ENCODE data around the gene RARS2. TPM values are rescaled to one million over a fixed set of nuclear protein-coding genes. Genes with fewer than 3 reads are reported as not detected.

Gene RARS2
- total and polyA plus RNA-seq, 9 of the 15 experiments (the other 6 are each of a cell fraction or from before 2014, with no cell fraction given): 30.0 to 92.7 (median 43.4) TPM

GRCh38 chr6:87589693-87590416, at the start of gene RARS2, which contains the start of gene ORC3 (continued):
- no peak for TF ChIP-seq SFPQ (IDR thresholded peaks at IDR 0.05; ENCODE audit: low read depth, low read length)
- TF ChIP-seq ZBTB1 (CRISPR knock-in tag; IDR thresholded peaks at IDR 0.05; ENCODE audit: borderline replicate concordance, low read depth): no peak
- no peak for TF ChIP-seq PPARD (CRISPR knock-in tag; IDR thresholded peaks at IDR 0.05)
- TF ChIP-seq TBP (optimal IDR thresholded peaks at IDR 0.05; ENCODE audit: low read depth, low read length): peak; percentile 85
- peak; percentile 90 for TF ChIP-seq ELF2 (CRISPR knock-in tag; IDR thresholded peaks at IDR 0.05)
- TF ChIP-seq GTF2B (IDR thresholded peaks at IDR 0.05; ENCODE audit: extremely low read depth, insufficient read length): no peak
- TF ChIP-seq RAD51 (IDR thresholded peaks at IDR 0.05; ENCODE audit: borderline replicate concordance, low read depth): no peak
- no peak for TF ChIP-seq HOMEZ (CRISPR knock-in tag; IDR thresholded peaks at IDR 0.05)
- TF ChIP-seq ZBTB11 (CRISPR knock-in tag; IDR thresholded peaks at IDR 0.05): peak in 1 of 3 experiments; percentile 91; a peak in 3 of 6 replicates
- peak; percentile 85; the same call in 1 of the 2 replicates for TF ChIP-seq ZNF511 (CRISPR knock-in tag; IDR thresholded peaks at IDR 0.05)
- TF ChIP-seq TAL1 (IDR thresholded peaks at IDR 0.05): no peak
- TF ChIP-seq NR0B1 (IDR thresholded peaks at IDR 0.05; ENCODE audit: partially characterized antibody): no peak
- no peak for TF ChIP-seq ZNF146 (CRISPR knock-in tag; IDR thresholded peaks at IDR 0.05; ENCODE audit: unreplicated experiment)
- no peak for TF ChIP-seq HDGF (IDR thresholded peaks at IDR 0.05)
- no peak for TF ChIP-seq FOXK1 (CRISPR knock-in tag; IDR thresholded peaks at IDR 0.05; ENCODE audit: borderline replicate concordance)
- no peak for TF ChIP-seq ZNF184 (CRISPR knock-in tag; IDR thresholded peaks at IDR 0.05)

All from K562 (cell line).